Stimulated activated CD4-positive, alpha-beta T cell treated with anti-CD3 and anti-CD28 coated beads, Interleukin-12 subunit alpha, Interleukin-12 subunit beta, amount 100 ng/mL, for 4 hours (primary cell): ENCODE data around the gene TRPT1.
A peak's percentile ranks its signal among the peaks of the same experiment; 100 is the strongest.
"Not testable (repeated sequence)": the region's sequence is repeated elsewhere in the genome, so short reads cannot be mapped to it uniquely, and the experiment has no call there.

ENCODE experiments used
- DNase-seq: peaks from one replicate; pipeline ENCODE4 v3.0.0-alpha.2; 2020

TRPT1 gene

GRCh38 chr11:64258356-64258755 lies 32.4 kb upstream of the TRPT1 start:
- DNase-seq, result no peak

GRCh38 chr11:64256300-64256699 lies 30.3 kb upstream of the TRPT1 start:
- no peak for DNase-seq

- no peak for DNase-seq
Observed at GRCh38 chr11:64255135-64256128, 29.4 kb upstream of the TRPT1 start.

- no peak for DNase-seq
Observed at GRCh38 chr11:64254326-64254725, 28.3 kb upstream of the TRPT1 start.

- no peak for DNase-seq
Observed at GRCh38 chr11:64253481-64253880, 27.5 kb upstream of the TRPT1 start.

- DNase-seq, result no peak
Observed at GRCh38 chr11:64253043-64253442, 27.1 kb upstream of the TRPT1 start.

- no peak for DNase-seq
Observed at GRCh38 chr11:64252003-64252872, 26.3 kb upstream of the TRPT1 start.

- DNase-seq, result no peak
Observed at GRCh38 chr11:64251753-64252002, 25.7 kb upstream of the TRPT1 start.

GRCh38 chr11:64251016-64251752 lies 25.2 kb upstream of the TRPT1 start, which contains the start of gene PLCB3:
Gene PLCB3, plus strand, starts transcription at chr11:64251530. Its CDS starts 120 bp downstream, at chr11:64251650.
- peak; percentile 68 for DNase-seq

GRCh38 chr11:64250415-64251015 lies 24.5 kb upstream of the TRPT1 start:
- DNase-seq, result no peak

GRCh38 chr11:64249563-64250414 lies 23.8 kb upstream of the TRPT1 start:
- DNase-seq, result no peak

GRCh38 chr11:64249038-64249437 lies 23.1 kb upstream of the TRPT1 start:
- DNase-seq, result no peak

- DNase-seq, result no peak
Observed at GRCh38 chr11:64248578-64248977, 22.6 kb upstream of the TRPT1 start.

- no peak for DNase-seq
Observed at GRCh38 chr11:64247729-64248531, 21.9 kb upstream of the TRPT1 start.

GRCh38 chr11:64246871-64247728 lies 21.1 kb upstream of the TRPT1 start, which contains the start of gene PPP1R14B:
Gene PPP1R14B, minus strand, starts transcription at chr11:64246943. Its CDS starts 270 bp downstream, at chr11:64246673.
- peak; percentile 85 for DNase-seq

- not testable (repeated sequence) for DNase-seq
Observed at GRCh38 chr11:64246621-64246870, 20.6 kb upstream of the TRPT1 start.

- peak; percentile 80 for DNase-seq
Observed at GRCh38 chr11:64245797-64246620, 20.0 kb upstream of the TRPT1 start.

- DNase-seq, result no peak
Observed at GRCh38 chr11:64245401-64245796, 19.4 kb upstream of the TRPT1 start.

- no peak for DNase-seq
Observed at GRCh38 chr11:64244966-64245365, 19.0 kb upstream of the TRPT1 start.
